DMS114 treated with DMSO at 0.1 percent for 48 hours (cell line): Measurements from ENCODE around the gene KIF7.

ENCODE experiments used
- DNase-seq: peaks from one replicate; lab custom pipeline; 2025; ENCODE audit not compliant: unreplicated experiment; lab: John Stamatoyannopoulos, UW

The KIF7 gene

DNA sequence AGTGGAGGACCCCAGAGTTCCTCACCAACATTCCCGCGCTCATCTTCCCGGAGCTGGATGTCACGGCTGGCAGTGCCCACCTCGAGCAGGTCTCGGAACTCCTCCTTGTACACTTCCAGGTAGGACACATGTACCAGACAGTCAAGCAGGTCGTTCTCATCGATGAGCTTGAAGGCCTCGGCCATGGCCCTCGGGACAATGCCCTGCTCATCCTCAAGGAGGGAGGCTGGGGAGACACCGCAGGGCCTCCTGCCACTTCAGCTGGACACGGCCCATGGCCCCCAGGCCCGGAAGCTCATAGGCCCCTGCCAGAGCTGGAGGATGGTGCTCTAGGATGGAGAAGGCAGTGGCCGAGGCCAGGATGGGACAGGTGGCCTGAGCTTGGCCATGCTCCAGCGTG is 5.6 kb downstream of the KIF7 start:
- DNase-seq = no peak

DNA sequence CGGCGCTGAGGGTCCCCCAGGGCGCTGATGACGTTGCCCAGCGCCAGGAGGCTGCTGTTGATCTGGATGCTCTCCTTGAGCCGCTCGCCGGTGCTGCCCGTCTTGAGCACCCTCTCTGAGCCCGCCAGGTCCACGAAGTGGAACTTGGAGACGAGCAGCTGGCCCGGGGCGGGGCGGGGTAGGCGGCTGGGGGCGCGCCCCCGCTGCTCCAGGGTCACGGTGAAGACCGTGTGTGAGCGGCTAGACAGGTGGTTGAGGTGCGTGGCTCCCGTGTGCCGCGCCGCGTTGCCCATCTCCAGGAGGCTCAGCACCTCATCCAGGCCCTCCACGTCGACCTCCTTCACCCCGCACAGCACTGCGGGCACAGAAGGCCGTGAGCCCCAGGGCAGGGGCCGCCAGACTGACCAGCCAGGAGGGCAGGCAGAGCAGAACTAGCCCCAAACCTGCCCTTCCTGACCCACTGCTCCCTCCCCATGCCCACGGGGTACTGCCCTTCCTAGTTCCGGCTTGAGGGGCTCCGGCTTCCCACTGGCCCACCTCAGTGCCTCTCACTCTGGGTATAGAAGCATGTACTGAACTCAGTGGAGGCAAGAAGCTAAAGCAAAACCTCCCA is 6.1 kb downstream of the KIF7 start:
- no peak for DNase-seq

DNA sequence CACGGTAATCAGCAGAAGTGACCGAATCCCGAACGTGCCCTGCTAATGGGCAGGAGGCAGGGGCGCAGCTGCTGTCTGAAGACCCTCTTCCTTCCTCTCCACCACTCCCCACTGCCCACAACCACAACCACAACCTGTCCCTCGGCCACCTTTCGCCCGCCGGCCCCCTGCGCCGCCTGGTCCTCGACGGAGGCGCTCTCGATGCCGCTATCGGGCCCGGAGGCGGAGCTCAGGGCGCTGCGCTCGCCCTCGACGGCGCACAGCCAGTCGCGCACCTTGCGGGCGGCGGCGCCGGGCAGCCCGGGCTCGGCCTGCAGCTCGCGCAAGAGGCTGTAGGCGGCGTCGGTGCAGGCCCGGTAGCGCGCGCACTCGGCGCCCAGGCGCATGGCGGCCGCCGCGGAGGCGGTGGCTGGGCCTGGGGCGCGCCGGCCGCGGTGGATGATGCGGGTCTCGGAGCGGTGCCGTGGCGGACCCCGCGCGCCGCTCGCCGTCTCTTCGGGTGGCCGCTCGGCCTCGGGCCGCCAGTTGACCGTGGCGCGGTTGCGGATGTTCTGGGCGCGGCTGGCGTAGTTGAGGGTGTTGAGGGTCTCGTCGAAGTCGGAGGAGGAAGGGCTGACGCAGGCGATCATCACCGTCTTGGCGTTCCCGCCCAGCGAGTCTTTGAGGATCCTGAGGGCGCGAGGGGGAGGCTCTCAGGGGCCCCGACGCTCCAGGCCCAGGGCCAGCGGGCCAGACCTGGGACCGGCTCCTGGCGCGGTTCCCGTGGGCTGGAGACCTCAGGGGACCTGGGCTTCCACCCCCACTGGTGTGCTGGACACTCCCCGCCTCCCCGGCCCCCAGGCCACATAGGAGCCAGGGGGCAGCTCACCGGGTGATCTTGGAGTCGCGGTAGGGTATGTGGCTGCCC is 6.9 kb downstream of the KIF7 start:
- DNase-seq = no peak

DNA sequence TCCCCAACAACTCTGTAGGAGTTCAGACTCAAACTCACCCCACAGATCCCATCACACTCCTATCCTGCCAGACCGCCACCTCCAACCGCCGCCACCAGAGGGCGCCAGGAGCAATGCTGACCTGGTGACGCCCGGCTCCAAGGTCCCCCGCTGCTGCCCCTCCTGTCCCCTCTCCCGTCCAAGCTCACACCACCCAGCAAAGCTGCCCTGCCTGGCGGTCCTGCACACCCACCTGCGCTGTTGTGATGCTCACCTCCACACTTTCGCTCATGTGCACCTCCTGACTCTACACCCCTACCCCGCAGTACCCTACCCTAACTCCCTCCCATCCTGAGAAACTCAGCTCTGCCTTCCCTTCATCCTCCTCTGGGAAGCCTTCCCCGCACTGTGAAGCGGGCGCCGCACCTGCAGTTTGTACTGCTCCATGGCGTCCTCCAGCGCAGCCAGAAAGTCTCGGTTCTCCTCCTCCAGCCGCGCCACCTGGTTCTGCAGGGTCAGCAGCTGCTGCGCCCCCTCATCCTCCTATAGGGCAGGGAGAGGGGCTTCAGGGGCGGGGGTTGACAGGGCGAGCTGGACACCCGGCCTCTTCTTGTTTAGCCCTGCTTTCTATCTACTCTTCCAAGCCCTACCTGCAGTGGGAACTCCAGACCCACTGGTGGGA is 7.9 kb downstream of the KIF7 start:
- DNase-seq = peak; percentile 36

DNA sequence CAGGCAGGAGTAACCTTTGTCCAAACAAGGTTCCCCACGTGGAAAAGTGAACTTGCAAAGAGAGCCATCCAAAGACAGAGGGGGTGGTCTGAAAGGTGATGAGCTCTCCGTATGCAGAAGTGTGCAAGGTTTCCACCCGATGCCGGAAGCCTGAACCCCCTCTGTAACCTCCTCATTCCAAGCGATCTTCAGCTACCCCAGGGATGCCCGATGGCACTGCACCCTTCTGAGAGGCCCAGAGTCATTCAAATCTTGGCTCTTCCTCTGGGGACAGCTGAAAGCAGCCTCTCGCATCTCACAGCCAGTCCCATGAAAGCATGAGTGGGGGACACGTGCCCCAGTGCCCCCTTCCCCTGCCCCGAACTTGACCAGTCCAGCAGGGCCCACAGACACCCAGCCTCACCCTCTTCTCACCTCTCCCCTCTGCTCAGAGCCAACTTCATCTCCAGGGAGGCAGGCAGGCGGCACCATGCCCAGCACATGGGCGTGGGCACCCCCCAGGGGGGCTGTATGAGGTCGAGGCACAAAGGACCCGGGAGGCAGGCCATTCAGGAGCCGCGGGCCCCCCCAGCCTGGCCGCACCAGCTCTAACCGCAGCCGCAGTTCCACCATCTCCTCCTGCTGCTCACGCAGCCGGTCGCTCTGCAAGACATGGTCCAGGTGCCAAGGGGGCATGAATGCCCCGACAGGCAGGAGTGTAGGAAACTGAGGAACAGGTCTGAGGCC is 8.7 kb downstream of the KIF7 start:
- no peak for DNase-seq

DNA sequence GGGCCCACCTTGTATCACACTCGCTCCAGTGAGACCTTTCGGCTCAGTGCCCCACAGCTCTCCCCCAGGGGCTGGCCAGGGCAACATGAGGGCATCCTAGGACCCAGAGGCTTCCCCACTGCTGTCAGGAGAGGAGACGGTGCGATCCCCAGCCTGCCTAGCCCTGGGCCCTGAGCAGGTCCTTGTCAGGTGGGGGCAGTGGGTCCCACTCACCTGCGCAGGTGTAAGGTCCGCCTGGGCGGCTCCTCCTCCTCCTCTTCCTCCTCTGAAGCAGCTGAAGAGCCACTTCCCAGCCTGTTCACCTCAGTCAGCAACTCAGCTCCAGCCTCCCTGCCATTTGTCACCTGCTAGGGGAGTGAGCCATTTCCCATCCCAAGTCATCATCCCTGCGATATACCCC is 9.6 kb downstream of the KIF7 start:
- DNase-seq = no peak

DNA sequence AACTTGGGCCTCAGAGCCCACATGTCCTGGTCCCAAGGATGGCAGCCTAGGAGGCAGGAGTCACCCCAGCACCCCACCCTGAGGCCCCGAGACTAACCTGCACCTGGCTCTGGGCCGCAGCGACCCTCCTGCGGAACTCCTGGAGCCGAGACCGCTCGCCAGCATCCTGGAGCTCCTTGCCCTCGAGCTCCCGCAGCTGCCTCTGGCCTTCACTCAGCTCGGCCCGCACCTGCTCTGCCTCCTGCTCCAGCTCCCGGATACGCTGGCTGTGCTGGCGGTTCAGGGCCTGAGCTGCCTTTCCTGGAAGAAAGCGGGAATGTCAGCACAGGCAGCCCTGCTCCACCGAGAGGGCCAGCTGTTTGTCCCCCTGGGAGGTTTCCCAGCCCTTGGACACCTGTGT is 13.2 kb downstream of the KIF7 start:
- no peak for DNase-seq

DNA sequence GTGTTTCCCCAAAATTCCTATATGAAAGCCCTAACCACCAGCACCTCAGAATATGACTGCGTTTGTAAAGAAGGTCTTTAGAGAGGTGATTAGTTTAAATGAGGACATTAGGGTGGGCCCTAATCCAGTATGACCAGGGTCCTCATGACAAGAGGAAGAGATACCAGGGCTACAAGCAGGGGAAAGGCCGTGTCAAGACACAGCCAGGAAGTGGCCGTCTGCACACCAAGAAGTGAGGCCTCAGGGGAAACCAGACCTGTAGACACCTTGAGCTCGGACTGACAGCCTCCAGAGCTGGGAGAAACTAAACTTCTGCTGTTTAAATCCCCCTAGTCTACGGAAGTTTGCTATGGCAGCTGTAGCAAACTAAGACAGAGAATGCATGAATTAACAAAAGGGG is 14.2 kb downstream of the KIF7 start:
- DNase-seq = no peak

DNA sequence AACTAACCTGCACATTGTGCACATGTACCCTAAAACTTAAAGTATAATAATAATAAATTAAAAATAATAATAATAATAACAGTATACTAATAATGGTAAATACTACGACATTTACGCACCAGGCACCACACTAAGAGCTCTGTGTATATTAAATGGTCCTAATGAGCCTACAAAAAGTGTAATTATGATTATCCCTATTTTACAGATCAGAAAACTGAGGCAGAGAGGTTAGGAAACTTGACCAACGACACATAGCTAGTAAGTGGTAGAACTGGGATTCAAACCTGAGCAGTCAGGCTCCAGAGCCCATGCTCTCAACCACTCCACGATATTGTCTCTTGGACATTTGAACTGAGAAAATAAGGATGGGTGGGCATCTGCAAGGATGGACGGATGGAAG is 15.0 kb downstream of the KIF7 start:
- DNase-seq = no peak

DNA sequence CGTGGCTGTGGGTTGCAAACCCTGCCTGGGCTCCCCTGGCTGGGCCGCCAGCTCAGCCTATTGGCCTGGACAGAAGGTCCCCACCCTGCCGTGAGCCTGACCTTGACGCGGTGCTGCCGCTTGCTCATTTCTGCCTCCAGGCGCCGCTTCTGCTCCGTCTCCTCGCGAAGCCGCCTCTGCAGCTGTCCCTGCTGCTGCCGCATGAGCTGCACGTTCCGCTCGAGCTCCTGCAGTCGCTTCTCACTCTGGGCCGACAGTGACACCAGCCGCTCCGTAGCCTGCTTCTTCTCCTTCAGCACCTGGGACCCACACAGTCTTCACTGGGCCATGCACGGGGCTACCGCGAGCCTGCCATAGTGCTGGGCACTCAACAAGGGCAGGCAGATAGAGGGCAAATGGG is 21.7 kb downstream of the KIF7 start:
- DNase-seq = no peak

DNA sequence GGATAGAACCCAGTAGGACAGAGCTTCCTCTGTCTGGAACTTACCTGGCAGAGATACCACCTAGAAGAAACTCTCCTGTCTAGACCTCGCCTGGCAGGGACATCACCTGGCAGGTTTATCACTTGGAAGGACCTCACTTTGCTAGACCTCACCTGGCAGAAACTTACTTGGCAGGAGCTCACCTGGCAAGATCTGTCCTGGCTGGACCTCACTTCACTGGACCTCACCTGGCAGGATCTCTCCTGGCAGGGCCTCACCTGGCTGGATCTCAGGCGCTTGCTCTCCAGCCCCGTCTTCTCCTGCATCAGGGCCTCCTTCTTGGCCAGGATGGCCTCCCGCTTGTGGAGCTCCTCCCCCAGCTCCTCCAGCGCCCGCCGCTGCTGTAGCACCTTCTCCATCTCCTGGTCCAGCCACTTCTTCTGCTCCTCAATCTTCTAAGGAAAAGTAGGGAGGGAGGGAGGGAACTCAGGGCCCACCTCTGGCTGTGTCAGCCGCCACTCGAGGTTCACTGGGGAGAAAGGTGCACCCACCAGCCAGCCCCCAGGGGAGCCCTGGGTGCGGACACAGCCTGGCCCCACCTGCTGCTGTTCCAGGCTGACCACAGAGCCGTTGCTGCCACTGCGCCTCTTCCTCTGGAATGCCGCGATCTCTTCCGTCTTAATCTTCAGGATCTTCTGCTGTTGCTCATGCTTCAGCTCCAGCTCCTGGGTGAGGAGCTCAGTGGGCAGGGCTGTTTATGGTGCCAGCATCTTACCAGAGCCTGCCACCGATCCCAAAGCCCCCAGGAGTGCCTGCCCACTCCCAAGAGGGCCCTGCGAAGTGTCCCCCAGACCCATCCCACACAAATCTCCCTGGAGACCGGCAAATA is 22.5 kb downstream of the KIF7 start:
- no peak for DNase-seq

DNA sequence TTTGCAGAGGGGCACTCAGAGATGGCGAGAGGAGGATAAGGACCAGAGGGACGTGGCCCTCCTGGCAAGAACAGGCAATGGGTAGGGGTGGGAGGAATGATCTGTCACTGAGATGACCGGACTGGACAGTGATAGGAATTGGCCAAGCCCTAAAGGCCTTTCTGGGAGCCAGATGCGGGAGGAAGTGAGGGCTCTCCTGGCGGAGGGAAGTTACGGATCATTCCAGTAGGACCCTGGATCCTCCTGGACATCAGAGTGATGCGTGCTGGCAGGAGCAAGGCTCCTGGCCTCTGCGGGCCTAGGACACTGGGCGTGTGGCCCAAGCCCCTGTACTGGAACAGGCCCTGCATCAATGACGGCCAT is 23.4 kb downstream of the KIF7 start:
- no peak for DNase-seq

DNA sequence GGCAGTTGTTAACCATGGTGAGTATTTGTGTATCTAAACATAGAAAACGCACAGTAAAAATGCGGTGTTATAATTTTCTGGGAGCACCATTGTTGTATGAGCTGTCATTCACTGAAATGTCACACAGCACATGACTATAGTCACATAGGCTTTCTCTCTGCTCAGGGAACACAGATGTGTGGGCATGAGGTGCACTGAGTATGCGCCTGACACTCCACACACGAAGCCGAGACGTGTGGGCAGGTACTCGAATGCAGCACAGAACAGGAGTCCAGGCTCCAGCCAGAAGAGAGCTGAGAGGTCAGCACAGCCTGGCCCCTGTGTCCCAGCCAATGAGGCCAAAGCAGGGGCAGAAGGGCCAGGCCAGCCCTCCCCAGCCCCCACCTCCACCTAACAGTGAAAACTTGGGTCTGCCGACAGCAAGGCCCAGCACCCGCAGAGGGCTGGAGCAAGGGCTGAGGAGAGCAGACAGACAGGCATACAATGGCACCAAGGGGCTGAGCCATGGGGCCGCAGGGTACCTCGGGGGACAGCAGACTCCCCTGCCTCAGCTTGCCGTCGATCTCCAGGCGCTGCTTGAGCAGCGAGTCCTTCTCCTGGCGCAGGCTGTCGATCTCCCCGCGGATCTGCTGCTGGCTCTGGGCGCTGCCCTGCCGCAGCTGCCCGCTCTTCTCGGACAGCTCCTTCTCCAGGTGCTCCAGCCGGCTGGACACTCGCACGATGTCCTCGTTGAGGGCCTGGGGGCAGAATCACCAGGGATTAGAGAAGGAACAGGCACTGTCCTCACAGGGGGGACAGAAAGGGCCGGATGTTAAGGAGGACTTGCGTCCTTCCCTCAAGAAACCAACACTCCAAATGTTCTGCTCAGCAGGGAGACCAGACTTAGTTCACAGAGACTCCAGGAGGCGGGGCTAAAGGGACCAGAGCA is 24.0 kb downstream of the KIF7 start:
- DNase-seq = no peak

DNA sequence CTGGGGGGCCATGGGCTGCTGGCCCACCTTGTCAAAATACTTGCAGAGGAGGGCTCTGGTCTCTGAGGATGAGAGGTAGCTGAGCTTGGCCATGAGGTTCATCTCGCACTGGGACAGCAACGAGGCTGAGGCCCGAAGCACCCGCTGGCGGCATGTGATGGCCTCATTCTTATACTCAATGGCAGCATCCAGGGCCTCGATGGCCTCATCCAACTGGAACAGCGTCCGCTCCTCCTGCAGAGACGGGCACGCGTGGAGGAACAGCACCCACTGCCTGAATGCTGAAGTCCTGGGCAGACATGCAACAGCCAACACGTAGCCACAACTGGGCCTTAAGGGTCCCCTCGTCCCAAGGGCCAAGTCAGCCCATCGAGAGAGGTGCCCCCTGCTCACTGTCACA is 25.0 kb downstream of the KIF7 start:
- no peak for DNase-seq

DNA sequence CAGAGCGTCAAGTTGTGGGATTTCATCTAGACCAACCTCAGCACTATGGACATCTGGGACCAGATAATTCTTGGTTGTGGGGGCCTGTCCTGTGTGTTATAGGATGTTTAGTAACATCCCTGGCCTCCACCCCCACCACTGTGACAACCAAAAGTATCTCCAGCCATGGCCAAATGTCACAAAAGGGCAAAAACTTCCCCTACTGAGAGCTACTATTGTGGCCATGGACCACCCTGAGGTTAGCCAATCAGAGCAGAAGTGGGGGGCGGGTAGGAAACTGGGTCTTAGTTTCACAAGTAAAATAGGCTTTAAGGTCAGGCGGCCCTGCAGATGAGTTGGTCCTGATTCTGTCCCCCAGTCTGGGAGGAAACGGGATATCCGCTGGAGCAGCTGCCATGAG is 25.4 kb downstream of the KIF7 start:
- no peak for DNase-seq

DNA sequence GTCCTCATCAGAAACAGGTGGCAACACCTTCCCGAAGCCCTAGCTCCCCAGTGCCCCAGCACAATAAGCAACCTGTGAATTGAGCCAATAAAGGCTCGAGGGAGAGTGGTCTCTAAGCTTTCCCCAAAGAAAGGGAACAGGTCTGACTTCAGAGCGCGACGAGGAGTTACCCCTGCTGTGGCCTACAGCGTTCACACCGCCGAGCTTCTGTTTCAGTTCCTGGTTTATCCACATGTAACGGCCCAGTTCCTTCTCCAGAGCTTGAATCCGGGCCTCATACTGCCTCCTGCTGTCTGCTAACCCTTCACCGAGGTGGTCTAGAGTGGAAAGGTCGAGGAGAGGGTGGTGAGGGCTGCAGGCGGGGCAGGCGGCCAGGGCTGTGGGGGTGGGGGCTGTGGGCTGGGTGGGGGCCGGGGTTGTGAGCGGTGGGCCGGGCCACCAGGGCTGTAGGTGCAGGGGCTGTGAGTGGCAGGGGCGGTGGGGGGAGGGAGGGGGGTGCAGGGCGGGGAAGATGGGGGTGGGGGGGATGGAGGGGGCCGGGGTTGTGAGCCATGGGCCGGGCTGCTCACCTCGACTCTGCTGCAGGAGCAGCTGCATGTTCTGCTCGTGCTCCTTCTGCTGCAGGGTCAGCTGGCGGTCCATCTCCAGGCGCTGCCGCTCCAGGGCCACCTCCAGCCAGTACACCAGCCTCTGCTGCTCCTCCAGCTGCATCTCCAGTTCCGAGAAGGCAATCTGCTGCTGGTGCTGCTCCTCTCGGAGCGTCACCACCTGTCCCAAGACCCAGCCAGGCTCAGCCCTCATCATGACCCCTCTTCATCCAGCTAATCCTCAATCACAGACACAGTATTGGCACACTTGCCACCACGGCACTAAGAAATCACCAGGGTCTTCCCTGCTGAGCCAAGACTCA is 26.2 kb downstream of the KIF7 start:
- no peak for DNase-seq

DNA sequence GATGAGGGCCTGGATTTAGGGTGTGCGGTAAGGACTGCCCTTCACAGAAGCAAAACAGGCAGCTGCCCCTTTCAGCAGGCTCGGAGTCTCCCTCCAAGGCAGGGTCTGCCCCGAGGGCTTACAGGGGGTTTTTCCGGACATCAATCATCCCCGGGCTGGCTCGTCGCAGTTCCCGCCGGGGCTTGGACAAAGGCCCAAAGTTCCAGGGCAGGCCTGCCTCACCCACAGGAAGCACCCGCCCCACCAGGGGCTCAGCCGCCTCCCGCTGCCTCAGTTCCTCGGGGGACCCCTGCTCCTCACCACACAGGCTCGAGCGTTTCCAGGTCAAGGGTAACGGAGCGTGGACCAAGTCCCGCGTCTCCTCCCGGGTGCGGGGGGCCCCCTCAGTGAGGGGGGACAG is 27.0 kb downstream of the KIF7 start:
- DNase-seq = no peak

DNA sequence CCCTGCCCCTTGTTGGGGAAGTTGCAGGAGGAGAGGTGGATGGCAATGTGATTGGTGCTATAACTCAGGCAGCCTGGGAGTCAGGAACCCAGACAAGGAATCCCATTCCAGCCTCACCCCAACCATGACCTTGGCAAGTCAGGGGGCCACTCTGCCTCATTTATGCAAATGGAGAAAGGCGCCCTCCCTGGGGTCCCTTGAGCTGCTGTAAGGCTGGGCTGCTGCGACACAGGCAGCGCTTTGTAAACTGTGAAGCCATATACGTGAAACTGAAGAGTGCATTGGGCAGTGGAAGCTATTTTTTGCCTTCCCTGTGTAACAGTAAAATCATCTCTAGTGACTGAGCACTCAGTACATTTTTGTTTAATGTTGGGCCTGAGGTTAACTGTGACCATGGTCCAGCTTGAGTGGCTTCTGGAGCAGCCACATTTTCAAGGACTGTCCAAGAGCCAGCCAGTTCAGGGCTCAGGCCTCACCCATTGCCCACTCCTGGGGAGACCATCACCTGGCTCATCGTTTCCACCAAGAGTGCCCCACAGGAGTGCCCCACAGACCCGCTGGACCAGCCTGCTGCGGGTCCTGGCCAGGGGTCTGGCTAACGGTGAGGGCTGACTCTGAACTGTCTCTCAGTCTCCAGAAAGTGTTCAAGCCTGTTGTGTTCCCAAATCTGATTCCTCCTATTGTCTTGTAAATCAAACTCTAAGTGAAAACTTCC is 27.9 kb downstream of the KIF7 start:
- no peak for DNase-seq
